HepG2 (cell line): Measurements from ENCODE around the gene HS3ST5. TPM values are rescaled to one million over a fixed set of nuclear protein-coding genes. Genes with fewer than 3 reads are reported as not detected.

Source experiments
- ATAC-seq: fragments of 200-7000 bp; cut with Tn5 transposase; 3 replicates; pipeline ENCODE4 v1.9.1; 2020; ENCODE audit warnings: mild to moderate bottlenecking, moderate library complexity
- BruUV-seq: library from RNA; stranded (reverse); fragments of 400-500 nt; replicated peaks from 2 replicates; lab custom pipeline; 2021; lab: Mats Ljungman, UMichigan
- CTCF ChIA-PET: fragments of 300-600 bp; formaldehyde crosslinking; extraction: SDS; loops from one replicate; lab custom pipeline; 2021; ENCODE audit warnings: low total read pairs, inconsistent platforms, low intra/inter-chr PET ratio; lab: Yijun Ruan, JAX
- POLR2A ChIA-PET: fragments of 350-600 bp; sonication (Branson Sonifier 250); formaldehyde crosslinking; loops from one replicate; lab custom pipeline; 2020; ENCODE audit warnings: antibody characterized with exemption, inconsistent platforms; lab: Yijun Ruan, JAX
- DNase-seq: peaks from one replicate; pipeline ENCODE4 v3.0.0-alpha.2; 2015; ENCODE audit warnings: low spot score
- FAIRE-seq: peaks from 3 replicates; lab custom pipeline; 2011; peaks lifted over from hg19 to GRCh38; lab: Jason Lieb, UNC
- H2AFZ ChIP-seq: one replicate; pipeline ENCODE4 v1.6.1; 2011; ENCODE audit warnings: low read length, inconsistent platforms
- H3K27ac ChIP-seq: fragments of 300-600 bp; 3 replicates; pipeline ENCODE4 v1.8.0; 2011; ENCODE audit warnings: mixed run types, mild to moderate bottlenecking, mixed read lengths, low read length, inconsistent platforms; ENCODE audit not compliant: insufficient read depth; ENCODE audit errors: extremely low read length
- H3K27me3 ChIP-seq, 2 experiments: fragments of 200-600 bp in 1 of 2; 2 replicates in 1 of 2; 3 replicates in 1 of 2; pipeline versions ENCODE4 v1.6.0 to v1.8.0; 2011; ENCODE audit warnings: low read length in 2 of 2, mild to moderate bottlenecking in 2 of 2, moderate library complexity in 2 of 2, inconsistent platforms in 1 of 2; ENCODE audit not compliant: insufficient read depth in 2 of 2, control insufficient read depth in 1 of 2
- H3K36me3 ChIP-seq, 2 experiments: fragments of 200-600 bp in 1 of 2; replicated peaks in 1 of 2; 2 replicates in 1 of 2; 3 replicates in 1 of 2; pipeline versions ENCODE4 v1.5.1 to v1.8.0; 2011; ENCODE audit warnings: low read length in 2 of 2, inconsistent platforms in 1 of 2; ENCODE audit not compliant: insufficient read depth in 2 of 2, control insufficient read depth in 1 of 2
- H3K4me1 ChIP-seq: 2 replicates; pipeline ENCODE4 v1.5.1; 2012; ENCODE audit warnings: low read length, inconsistent platforms; ENCODE audit not compliant: insufficient read depth
- H3K4me2 ChIP-seq: 2 replicates; pipeline ENCODE4 v1.6.0; 2011; ENCODE audit warnings: low read depth, low read length, inconsistent platforms
- H3K4me3 ChIP-seq, 3 experiments: fragments of 200-600 bp in 1 of 3; sonication (generic), shearing (Covaris generic) in 1 of 3; replicated peaks in 1 of 3; 2 replicates each; pipeline ENCODE4 v1.5.1; 2011 to 2016; ENCODE audit warnings: low read length in 3 of 3, inconsistent platforms in 2 of 3, low read depth in 2 of 3, mild to moderate bottlenecking in 2 of 3, control low read depth in 1 of 3, mixed read lengths in 1 of 3; ENCODE audit not compliant: insufficient read depth in 1 of 3
- H3K79me2 ChIP-seq: one replicate; pipeline ENCODE4 v1.6.1; 2011; ENCODE audit warnings: low read length, inconsistent platforms; ENCODE audit not compliant: insufficient read depth
- H3K9ac ChIP-seq: 2 replicates; pipeline ENCODE4 v1.6.0; 2011; ENCODE audit warnings: mild to moderate bottlenecking, low read depth, low read length, inconsistent platforms; ENCODE audit not compliant: insufficient read depth
- H3K9me3 ChIP-seq: 2 replicates; pipeline ENCODE4 v1.5.1; 2012; ENCODE audit warnings: mild to moderate bottlenecking, low read length
- H4K20me1 ChIP-seq: 2 replicates; pipeline ENCODE4 v1.6.0; 2011; ENCODE audit warnings: inconsistent platforms, mild to moderate bottlenecking, low read length, moderate library complexity; ENCODE audit not compliant: insufficient read depth
- CBX5 ChIP-seq: sonication (generic); formaldehyde crosslinking; IDR thresholded peaks from 2 replicates; pipeline ENCODE4 v1.4.0; 2020; ENCODE audit warnings: missing genetic modification reagents, borderline replicate concordance
- EZH2 ChIP-seq: conservative IDR thresholded peaks from 2 replicates; pipeline ENCODE4 v1.6.1; 2012; ENCODE audit warnings: mild to moderate bottlenecking, low read depth, low read length, moderate library complexity
- HOXA9 ChIP-seq: sonication (generic); formaldehyde crosslinking; IDR thresholded peaks from 2 replicates; pipeline ENCODE4 v1.8.1; 2022; ENCODE audit warnings: missing genetic modification reagents, mild to moderate bottlenecking, moderate library complexity, borderline replicate concordance
- IKZF4 ChIP-seq: sonication (generic); formaldehyde crosslinking; IDR thresholded peaks from 2 replicates; pipeline ENCODE4 v1.5.1; 2020; ENCODE audit warnings: borderline replicate concordance, mild to moderate bottlenecking, low read depth, missing genetic modification reagents; ENCODE audit errors: not compliant biosample characterization
- KLF15 ChIP-seq: sonication (generic); formaldehyde crosslinking; IDR thresholded peaks from 2 replicates; pipeline ENCODE4 v1.8.1; 2023; ENCODE audit warnings: borderline replicate concordance, mild to moderate bottlenecking, inconsistent platforms, missing genetic modification reagents, mixed read lengths
- MEF2D ChIP-seq: sonication (generic); formaldehyde crosslinking; IDR thresholded peaks from 2 replicates; pipeline ENCODE4 v1.5.1; 2020; ENCODE audit warnings: mild to moderate bottlenecking, missing genetic modification reagents
- MTF2 ChIP-seq: sonication (generic); formaldehyde crosslinking; IDR thresholded peaks from 2 replicates; pipeline ENCODE4 v1.5.0; 2020; ENCODE audit warnings: missing genetic modification reagents, borderline replicate concordance
- RFXAP ChIP-seq: sonication (generic); formaldehyde crosslinking; IDR thresholded peaks from 2 replicates; pipeline ENCODE4 v1.4.0; 2020; ENCODE audit warnings: missing genetic modification reagents, borderline replicate concordance
- ZBTB2 ChIP-seq: sonication (generic); formaldehyde crosslinking; IDR thresholded peaks from 2 replicates; pipeline ENCODE4 v1.8.0; 2022; ENCODE audit warnings: low read depth, missing genetic modification reagents
- ZBTB40 ChIP-seq, 2 experiments: fragments of 450-650 bp in 1 of 2; sonication (generic) in 1 of 2; formaldehyde crosslinking in 1 of 2; IDR thresholded peaks; 2 replicates each; pipeline versions ENCODE4 v1.6.1 to v1.8.0; 2016 to 2022; ENCODE audit warnings: antibody characterized with exemption in 1 of 2, mild to moderate bottlenecking in 1 of 2, missing genetic modification reagents in 1 of 2
- ZFAT ChIP-seq: sonication (generic); formaldehyde crosslinking; conservative IDR thresholded peaks from 2 replicates; pipeline ENCODE4 v1.8.1; 2023; ENCODE audit warnings: missing genetic modification reagents, inconsistent platforms
- ZNF337 ChIP-seq: sonication (generic); formaldehyde crosslinking; IDR thresholded peaks from 2 replicates; pipeline ENCODE4 v1.5.1; 2020; ENCODE audit warnings: missing genetic modification reagents, low read depth, mild to moderate bottlenecking, borderline replicate concordance
- ZNF713 ChIP-seq: sonication (generic); formaldehyde crosslinking; IDR thresholded peaks from 2 replicates; pipeline ENCODE4 v1.4.0; 2020; ENCODE audit warnings: mild to moderate bottlenecking, missing genetic modification reagents
- WGBS: methylation state at CpG from one replicate; pipeline ENCODE4 v1.1.6; 2017; ENCODE audit warnings: low lambda C conversion rate; 5-methylcytosine and 5-hydroxymethylcytosine counted together
- in situ Hi-C: cut with HindIII; loops from 2 replicates; pipeline ENCODE4 v1.10.0; 2017; ENCODE audit warnings: low pct_unique_long_range_greater_than_20kb; ENCODE audit not compliant: extremely low pct_ligation_motif_present
- intact Hi-C: fragments of 100-400 bp; cut with micrococcal nuclease; formaldehyde crosslinking; loops from one replicate; pipeline ENCODE4 v1.10.0; 2022; ENCODE audit not compliant: unreplicated experiment
- polyA plus RNA-seq, 8 experiments: library from polyadenylated mRNA; depleted of rRNA in 3 of 8; stranded (reverse) in 7 of 8; unstranded in 1 of 8; fragments of >200 nt; fragmentation: Illumina TruSeq in 4 of 8; extraction: Trizol in 4 of 8; gene quantifications; 2 replicates each; pipeline versions ENCODE4 v1.2.1 to v1.2.3, GENCODE V29; 2011 to 2016; ENCODE audit warnings: low read depth in 4 of 8, missing spikeins in 1 of 8, mixed read lengths in 1 of 8; ENCODE audit not compliant: insufficient read depth in 1 of 8
- total RNA-seq, 5 experiments: library from RNA; depleted of rRNA; stranded (reverse); fragments of >200 nt; fragmentation: Illumina TruSeq; extraction: Trizol; gene quantifications; 2 replicates each; pipeline ENCODE4 v1.2.3, GENCODE V29; 2016; ENCODE audit warnings: low read depth in 1 of 5

HS3ST5 gene
- total and polyA plus RNA-seq, 2 of the 13 experiments (the other 11 are each of a cell fraction or from before 2014, with no cell fraction given), result 1.1 to 1.6 TPM

GRCh38 chr6:114282292-114282691, 60.5 kb downstream of the HS3ST5 start (continued):
- TF ChIP-seq ZBTB40 (IDR thresholded peaks at IDR 0.05) (no peak), ZBTB40 (CRISPR knock-in tag; IDR thresholded peaks at IDR 0.05) (no peak)

- Histone ChIP-seq H4K20me1 (no peaks in the 10 kb centered on the region), H3K27ac (no peak overlapping the region), H2AFZ (no peak overlapping the region), H3K27me3 (no peaks in the 10 kb centered on the region), H3K4me1 (no peaks in the 10 kb centered on the region), H3K9ac (no peak overlapping the region), H3K4me2 (no peak overlapping the region), H3K9me3 (no peaks in the 10 kb centered on the region), H3K79me2 (no peaks in the 10 kb centered on the region), H3K4me3 (no peak overlapping the region), H3K36me3 (no peaks in the 10 kb centered on the region)
- no peak for ATAC-seq
- no TSS peak for BruUV-seq
- 98% methylated on average over 3 of the region's 3 CpGs for WGBS
- CTCF ChIA-PET, result no interaction called here
- intact Hi-C loops, result no loop called here
- no peak for DNase-seq
- no peak for FAIRE-seq
- POLR2A ChIA-PET, result no interaction called here
- in situ Hi-C loops, result no loop called here
- TF ChIP-seq ZNF337 (CRISPR knock-in tag) (no peak), ZNF713 (CRISPR knock-in tag) (no peak), EZH2 (no peak), HOXA9 (CRISPR knock-in tag) (no peak), ZFAT (CRISPR knock-in tag) (no peak), IKZF4 (CRISPR knock-in tag) (no peak), RFXAP (no peak), MEF2D (CRISPR knock-in tag) (no peak), KLF15 (CRISPR knock-in tag) (no peak), CBX5 (no peak), ZBTB2 (CRISPR knock-in tag) (no peak), MTF2 (no peak)
Measured at GRCh38 chr6:114281496-114281895, 61.3 kb downstream of the HS3ST5 start.
